ENCODE measurements around the gene AUTS2.

The AUTS2 gene

GRCh38 chr7:69764681-69765080 is 166.4 kb downstream of the AUTS2 start (continued):
- TF ChIP-seq REST (tag by site-specific recombination; IDR thresholded peaks at IDR 0.05) (no peak), CTCF (tag by site-specific recombination; IDR thresholded peaks at IDR 0.05) (no peak), ZNF629 (tag by site-specific recombination; IDR thresholded peaks at IDR 0.05) (no peak), OVOL3 (tag by site-specific recombination; IDR thresholded peaks at IDR 0.05) (no peak), ZNF366 (tag by site-specific recombination; conservative IDR thresholded peaks at IDR 0.05) (no peak), ZNF175 (tag by site-specific recombination; IDR thresholded peaks at IDR 0.05) (no peak)

- Histone ChIP-seq H3K36me3 (ENCODE audit: control insufficient read depth in 2 of 2, insufficient read depth in 1 of 2, low read length in 2 of 2) (no peaks in the 10 kb centered on the region), H3K4me1 (ENCODE audit: control insufficient read depth, insufficient read depth, low read length) (peaks cover 23% of the 10 kb centered on the region), H3K27ac (ENCODE audit: extremely low read depth, low read depth, low read length) (no peak overlapping the region), H3K4me3 (ENCODE audit: low read depth, low read length) (no peak overlapping the region), H3K9me3 (ENCODE audit: control insufficient read depth, insufficient read depth, low read depth, low read length) (no peaks in the 10 kb centered on the region)
- ChIA-PET CTCF (no interaction called here), POLR2A (no interaction called here)
- no peak for TF ChIP-seq ZNF776 (tag by site-specific recombination; IDR thresholded peaks at IDR 0.05; ENCODE audit: borderline replicate concordance)
- no peak for TF ChIP-seq ZFHX2 (tag by site-specific recombination; conservative IDR thresholded peaks at IDR 0.05)
- no peak for TF ChIP-seq ZNF157 (tag by site-specific recombination; IDR thresholded peaks at IDR 0.05)
- TF ChIP-seq GLI4 (tag by site-specific recombination; IDR thresholded peaks at IDR 0.05) = no peak
- TF ChIP-seq ZBTB6 (tag by site-specific recombination; IDR thresholded peaks at IDR 0.05) = no peak
- TF ChIP-seq ZNF280D (tag by site-specific recombination; IDR thresholded peaks at IDR 0.05) = no peak
- no peak for TF ChIP-seq TRIM28 (IDR thresholded peaks at IDR 0.05; ENCODE audit: borderline replicate concordance, low read length)
- no peak for TF ChIP-seq ZNF704 (tag by site-specific recombination; IDR thresholded peaks at IDR 0.05)
- no peak for TF ChIP-seq ZNF629 (tag by site-specific recombination; IDR thresholded peaks at IDR 0.05)
- no peak for TF ChIP-seq ZNF544 (tag by site-specific recombination; IDR thresholded peaks at IDR 0.05)
- TF ChIP-seq ZNF580 (tag by site-specific recombination; IDR thresholded peaks at IDR 0.05) = no peak
- TF ChIP-seq ZNF391 (tag by site-specific recombination; IDR thresholded peaks at IDR 0.05; ENCODE audit: borderline replicate concordance, low read depth) = no peak
These were observed 167.6 kb downstream of the AUTS2 start for GRCh38 chr7:69765879-69766278.
